Astrocyte (in vitro differentiated cells and primary cell): ENCODE data around the gene GRIN2A.

ENCODE experiments used
- EZH2 ChIP-seq: IDR thresholded peaks from 2 replicates; pipeline ENCODE4 v1.6.1; 2012; ENCODE audit warnings: mild to moderate bottlenecking, low read length, inconsistent platforms; ENCODE audit not compliant: insufficient read depth
- TF ChIP-seq, protein P1 (sequence below): IDR thresholded peaks from 2 replicates; pipeline ENCODE4 v1.5.1; 2011; ENCODE audit warnings: low read depth, mild to moderate bottlenecking, inconsistent platforms, low read length, moderate library complexity; ENCODE audit not compliant: insufficient read depth

DNA sequence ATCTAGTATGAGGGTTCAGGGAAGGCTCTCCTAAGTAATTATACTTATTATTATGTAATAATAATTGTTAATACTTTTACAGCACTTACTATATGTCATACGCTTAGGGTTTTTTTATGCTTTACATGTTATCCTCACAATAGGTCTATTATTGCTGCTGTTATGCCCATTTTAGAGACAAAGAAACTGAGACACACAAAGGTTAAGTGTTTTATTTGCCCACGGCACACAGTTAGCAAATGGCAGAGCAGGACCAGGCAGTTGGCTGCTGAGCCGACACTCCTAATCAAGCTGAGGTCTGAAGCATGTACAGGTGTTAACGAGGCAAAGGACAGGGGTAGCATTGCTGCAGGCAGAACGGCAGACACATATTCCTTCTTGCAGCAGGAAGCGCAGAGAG lies 443.5 kb downstream of the GRIN2A start:
- TF ChIP-seq, protein P1, sequence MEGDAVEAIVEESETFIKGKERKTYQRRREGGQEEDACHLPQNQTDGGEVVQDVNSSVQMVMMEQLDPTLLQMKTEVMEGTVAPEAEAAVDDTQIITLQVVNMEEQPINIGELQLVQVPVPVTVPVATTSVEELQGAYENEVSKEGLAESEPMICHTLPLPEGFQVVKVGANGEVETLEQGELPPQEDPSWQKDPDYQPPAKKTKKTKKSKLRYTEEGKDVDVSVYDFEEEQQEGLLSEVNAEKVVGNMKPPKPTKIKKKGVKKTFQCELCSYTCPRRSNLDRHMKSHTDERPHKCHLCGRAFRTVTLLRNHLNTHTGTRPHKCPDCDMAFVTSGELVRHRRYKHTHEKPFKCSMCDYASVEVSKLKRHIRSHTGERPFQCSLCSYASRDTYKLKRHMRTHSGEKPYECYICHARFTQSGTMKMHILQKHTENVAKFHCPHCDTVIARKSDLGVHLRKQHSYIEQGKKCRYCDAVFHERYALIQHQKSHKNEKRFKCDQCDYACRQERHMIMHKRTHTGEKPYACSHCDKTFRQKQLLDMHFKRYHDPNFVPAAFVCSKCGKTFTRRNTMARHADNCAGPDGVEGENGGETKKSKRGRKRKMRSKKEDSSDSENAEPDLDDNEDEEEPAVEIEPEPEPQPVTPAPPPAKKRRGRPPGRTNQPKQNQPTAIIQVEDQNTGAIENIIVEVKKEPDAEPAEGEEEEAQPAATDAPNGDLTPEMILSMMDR = no peak
- TF ChIP-seq EZH2 = no peak
